Epithelial cell of prostate (primary cell): ENCODE measurements around the gene CCL1.

Experiments used
- DNase-seq: peaks from one replicate; pipeline ENCODE4 v3.0.0-alpha.2; 2011; ENCODE audit warnings: low read depth, low spot score
- H3K27ac ChIP-seq: fragments of 450-650 bp; 2 replicates; pipeline ENCODE4 v1.5.1; 2017; ENCODE audit warnings: mild to moderate bottlenecking

Gene CCL1, protein sequence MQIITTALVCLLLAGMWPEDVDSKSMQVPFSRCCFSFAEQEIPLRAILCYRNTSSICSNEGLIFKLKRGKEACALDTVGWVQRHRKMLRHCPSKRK

DNA sequence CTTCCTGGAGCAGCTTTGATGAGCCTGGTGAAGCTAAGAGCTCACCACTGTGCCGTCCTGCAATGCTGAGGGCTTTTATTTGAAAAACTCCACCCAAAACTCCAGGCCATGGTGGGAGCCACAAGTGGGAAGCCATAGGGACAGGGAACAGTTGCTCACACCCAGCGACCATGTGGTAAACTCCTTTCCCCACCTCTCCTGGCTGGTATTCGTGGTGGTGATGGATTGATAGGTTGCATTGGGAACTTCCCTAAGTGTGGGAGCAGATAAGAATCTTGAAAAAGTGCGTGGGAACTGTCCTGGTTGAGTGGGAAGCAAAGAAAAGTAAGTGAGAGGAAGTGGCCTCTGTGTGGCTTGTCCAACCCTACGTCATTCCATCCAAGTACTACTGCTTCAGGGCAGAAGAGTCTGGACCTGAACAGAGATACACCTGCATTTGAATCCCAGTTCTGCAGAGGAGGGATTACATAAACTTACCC lies at the start of gene CCL1:
Gene CCL1 (minus strand): TSS at position 51 of the 479 bp plus-strand sequence. CDS start 72 bp downstream, outside the sequence.
- no peak within 1 kb of the TSS for H3K27ac ChIP-seq
- no peak for DNase-seq

GRCh38 chr17:34412534-34412933 lies 49.5 kb upstream of the CCL1 start:
- DNase-seq, result no peak
- H3K27ac ChIP-seq, result no peak overlapping the region

- DNase-seq, result no peak
- no peak overlapping the region for H3K27ac ChIP-seq
These were observed 48.8 kb upstream of the CCL1 start for GRCh38 chr17:34411646-34412421.

GRCh38 chr17:34409352-34409751 lies 46.3 kb upstream of the CCL1 start:
- no peak overlapping the region for H3K27ac ChIP-seq
- no peak for DNase-seq

DNA sequence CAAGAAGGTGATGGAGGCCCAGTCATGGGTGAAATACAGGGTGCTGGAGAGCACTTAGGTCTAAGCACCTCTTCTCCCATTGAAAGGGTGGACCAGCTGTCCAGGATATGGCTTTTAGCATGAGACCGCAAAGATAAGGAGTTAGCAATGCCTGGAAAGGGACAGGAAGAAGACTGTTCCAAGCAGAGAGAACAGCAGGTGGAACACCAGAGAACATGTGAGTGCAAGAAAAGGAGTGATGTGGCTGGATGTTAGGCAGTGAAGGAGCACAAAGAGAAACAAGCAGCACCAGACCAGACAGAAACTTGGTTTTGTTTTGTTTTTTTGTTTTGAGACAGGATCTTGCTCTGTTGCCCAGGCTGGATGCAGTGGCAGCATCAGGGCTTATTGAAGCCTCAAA lies 45.4 kb upstream of the CCL1 start:
- no peak overlapping the region for H3K27ac ChIP-seq
- no peak for DNase-seq

- no peak for DNase-seq
- H3K27ac ChIP-seq, result no peak overlapping the region
These were observed 43.2 kb upstream of the CCL1 start for GRCh38 chr17:34406226-34406625.

GRCh38 chr17:34403006-34403405 lies 40.0 kb upstream of the CCL1 start:
- DNase-seq, result no peak
- no peak overlapping the region for H3K27ac ChIP-seq

GRCh38 chr17:34401165-34401564 lies 38.1 kb upstream of the CCL1 start:
- no peak overlapping the region for H3K27ac ChIP-seq
- DNase-seq, result no peak

DNA sequence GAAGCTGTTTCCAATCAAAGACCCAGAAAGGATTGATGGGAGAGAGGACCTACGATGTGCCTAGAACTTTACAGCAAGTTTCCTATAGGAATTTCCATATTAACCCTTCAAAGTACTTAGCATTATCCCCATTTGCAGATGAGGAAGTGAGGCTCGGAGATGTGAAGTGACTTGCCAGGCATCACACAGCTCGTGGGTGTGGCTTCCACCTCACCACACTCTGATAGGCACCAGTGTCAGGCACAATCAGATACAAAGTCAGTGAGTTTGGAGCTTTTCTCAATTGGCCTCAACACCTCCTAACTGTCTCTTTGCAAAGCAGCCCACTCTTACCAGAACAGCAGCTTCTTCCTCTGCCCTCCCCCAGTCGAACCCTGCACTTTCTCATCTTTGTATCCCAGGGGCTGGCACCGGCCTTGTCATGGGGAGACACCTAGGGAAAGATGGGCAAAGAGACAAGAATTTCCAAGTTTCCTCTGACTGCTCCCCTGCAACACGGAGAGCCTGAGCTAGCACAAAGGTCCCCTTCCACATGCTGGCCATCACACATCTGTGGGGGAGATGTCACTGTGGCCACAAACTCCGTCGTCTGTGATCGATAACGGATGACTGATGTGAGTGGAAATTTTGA lies 37.4 kb upstream of the CCL1 start:
- H3K27ac ChIP-seq, result no peak overlapping the region
- DNase-seq, result no peak

- no peak overlapping the region for H3K27ac ChIP-seq
- no peak for DNase-seq
These were observed 36.7 kb upstream of the CCL1 start for GRCh38 chr17:34399725-34400124.

GRCh38 chr17:34398990-34399389 lies 36.0 kb upstream of the CCL1 start:
- DNase-seq, result no peak
- no peak overlapping the region for H3K27ac ChIP-seq

- no peak for DNase-seq
- no peak overlapping the region for H3K27ac ChIP-seq
These were observed 34.2 kb upstream of the CCL1 start for GRCh38 chr17:34397265-34397664.

GRCh38 chr17:34393401-34393800 lies 30.4 kb upstream of the CCL1 start:
- no peak for DNase-seq
- H3K27ac ChIP-seq, result no peak overlapping the region

GRCh38 chr17:34391241-34391640 lies 28.2 kb upstream of the CCL1 start:
- DNase-seq, result no peak
- H3K27ac ChIP-seq, result no peak overlapping the region

- H3K27ac ChIP-seq, result no peak overlapping the region
- DNase-seq, result no peak
These were observed 27.6 kb upstream of the CCL1 start for GRCh38 chr17:34390649-34391048.

GRCh38 chr17:34389126-34389750 lies 26.2 kb upstream of the CCL1 start:
- DNase-seq, result no peak
- H3K27ac ChIP-seq, result no peak overlapping the region

DNA sequence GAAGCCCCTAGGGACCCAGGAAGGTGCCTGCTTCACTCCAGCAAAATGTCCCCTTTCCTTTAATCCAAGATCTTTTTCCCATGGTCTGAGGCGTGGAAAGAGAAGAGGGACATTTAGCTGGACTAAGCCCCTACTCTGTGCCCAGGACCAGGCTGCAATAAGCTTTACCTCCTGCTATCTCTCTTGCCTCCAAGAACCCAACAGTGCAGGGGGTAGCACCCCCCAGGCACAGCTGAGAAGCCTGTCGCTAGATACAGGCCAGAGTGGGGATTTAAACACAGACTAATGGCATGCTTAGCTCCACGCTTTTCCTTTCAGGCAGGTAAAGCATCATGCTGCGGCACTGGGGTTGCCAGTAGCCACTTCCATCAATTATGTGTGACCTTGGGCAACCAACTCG lies 24.5 kb upstream of the CCL1 start:
- no peak overlapping the region for H3K27ac ChIP-seq
- no peak for DNase-seq

DNA sequence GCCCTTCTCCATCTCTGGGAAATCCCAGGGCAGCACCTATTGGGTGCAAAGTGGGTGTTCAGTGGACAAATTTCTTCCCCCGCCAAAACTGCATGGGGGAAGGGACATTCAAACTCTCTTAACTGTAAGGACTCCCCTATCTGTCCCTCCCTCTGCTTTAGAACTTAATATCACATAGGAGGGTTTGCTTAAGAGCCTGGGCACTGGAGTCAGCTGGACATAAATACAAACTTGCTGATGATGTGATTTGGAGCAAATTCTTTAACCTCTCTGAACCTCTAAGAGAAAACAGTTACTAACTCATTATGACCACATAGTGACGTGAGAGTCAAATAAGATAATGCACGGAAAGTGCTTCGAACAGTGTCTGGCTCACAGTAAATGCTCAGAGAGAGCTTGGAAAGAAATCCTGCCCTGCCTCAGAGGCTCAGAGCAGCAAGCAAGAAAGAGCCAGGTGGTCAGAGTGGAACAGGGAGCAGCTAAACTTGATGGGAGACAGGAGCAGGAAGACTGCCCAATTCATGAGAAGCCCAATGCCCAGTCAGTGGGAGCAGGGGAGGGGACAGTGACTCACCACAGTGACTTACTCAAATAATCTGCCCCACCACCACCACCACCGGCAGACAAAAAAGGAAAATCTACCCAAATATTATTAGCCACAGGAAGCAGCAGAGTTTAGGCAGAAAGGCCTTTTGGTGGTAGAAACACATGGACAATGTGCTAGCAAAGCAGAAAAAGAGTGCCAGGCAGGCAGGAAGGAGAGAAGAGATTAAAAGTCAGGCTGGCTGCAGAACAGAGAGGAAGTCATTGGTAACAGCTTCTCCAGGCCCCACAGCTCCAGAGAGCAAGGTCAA lies 23.9 kb upstream of the CCL1 start:
- H3K27ac ChIP-seq, result no peak overlapping the region

GRCh38 chr17:34386343-34386696 lies 23.3 kb upstream of the CCL1 start:
- H3K27ac ChIP-seq, result no peak overlapping the region
- DNase-seq, result no peak

More for the DNA sequence above, 23.9 kb upstream of the CCL1 start:
- DNase-seq, result no peak
